ENCODE data around the gene FHOD3.

The FHOD3 gene

DNA sequence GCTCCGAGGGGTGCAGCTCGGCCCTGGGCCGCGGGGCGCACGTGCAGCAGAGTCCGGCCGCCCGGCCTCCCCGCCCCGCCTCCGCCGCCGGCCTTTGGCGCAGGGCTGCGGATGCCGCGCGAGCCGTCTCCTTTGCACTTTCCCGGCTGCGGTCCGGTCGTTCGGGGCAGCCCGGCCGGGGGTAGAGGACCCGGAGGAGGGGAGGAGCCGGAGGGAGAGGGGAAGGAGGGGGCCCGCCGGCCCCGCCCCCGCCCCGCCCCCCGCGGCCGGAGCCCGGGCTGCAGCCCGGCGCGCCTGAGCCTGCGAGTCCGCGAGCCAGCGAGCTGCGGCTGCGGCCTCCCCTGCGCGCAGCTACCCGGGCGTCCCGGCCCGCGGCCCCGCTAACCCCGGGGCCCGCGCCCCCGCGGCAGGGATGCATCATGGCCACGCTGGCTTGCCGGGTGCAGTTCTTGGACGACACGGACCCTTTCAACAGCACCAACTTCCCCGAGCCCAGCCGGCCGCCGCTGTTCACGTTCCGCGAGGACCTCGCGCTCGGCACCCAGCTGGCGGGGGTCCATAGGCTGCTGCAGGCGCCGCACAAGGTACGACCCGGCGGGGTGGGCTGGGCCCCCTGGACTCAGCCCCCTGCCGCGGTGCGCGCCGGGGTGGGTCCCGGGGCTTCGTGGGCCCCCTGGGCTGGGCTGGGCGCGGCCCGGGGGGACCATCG is at the start of gene FHOD3:
TSS of gene FHOD3 (plus strand) at position 297 of the 709 bp plus-strand sequence. CDS start at position 420, 123 bp downstream.
- Histone ChIP-seq H3K9ac (ENCODE audit: low read depth, low read length) (peak within 1 kb of the TSS; percentile 64; the same call in 1 of the 2 replicates), H3K27ac (ENCODE audit: low read depth, low read length) (peak within 1 kb of the TSS; percentile 61), H3K27me3 (ENCODE audit: control insufficient read depth, insufficient read depth, low read length) (peaks cover 57% of the 10 kb centered on the region), H3K4me1 (ENCODE audit: control insufficient read depth, insufficient read depth, low read length) (peaks cover 7% of the 10 kb centered on the region; the same call in 1 of the 2 replicates), H3K9me3 (ENCODE audit: control insufficient read depth, insufficient read depth, low read length) (no peaks in the 10 kb centered on the region), H3K4me3 (ENCODE audit: low read depth, low read length) (peak within 1 kb of the TSS; percentile 82), H3K36me3 (ENCODE audit: control insufficient read depth, insufficient read depth, low read length) (no peaks in the 10 kb centered on the region)

DNA sequence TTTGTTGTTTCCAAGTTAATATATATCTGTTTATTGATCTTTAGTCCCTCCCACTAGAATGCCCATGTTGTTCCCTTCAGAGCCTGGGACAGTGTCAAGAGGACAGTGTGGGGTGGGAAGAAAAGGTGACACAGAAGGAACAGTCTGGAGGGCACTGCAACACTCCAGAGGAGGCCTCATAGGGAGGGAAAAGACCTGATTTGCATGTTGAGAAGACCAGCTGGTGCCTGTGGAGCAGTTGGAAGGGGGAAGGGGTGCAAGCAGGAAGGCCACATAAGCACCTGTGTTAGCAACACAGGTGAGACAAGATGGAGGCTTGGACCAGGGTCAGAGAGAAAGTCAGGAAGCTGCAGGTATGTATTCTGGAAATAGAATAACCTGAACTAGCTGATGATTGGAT is 48.1 kb upstream of the FHOD3 start:
- Histone ChIP-seq H3K4me3 (ENCODE audit: low read depth, low read length) (no peak overlapping the region), H3K4me1 (ENCODE audit: control insufficient read depth, insufficient read depth, low read length) (no peaks in the 10 kb centered on the region), H3K27me3 (ENCODE audit: control insufficient read depth, insufficient read depth, low read length) (no peaks in the 10 kb centered on the region), H3K27ac (ENCODE audit: low read depth, low read length) (no peak overlapping the region), H3K9me3 (ENCODE audit: control insufficient read depth, insufficient read depth, low read length) (no peaks in the 10 kb centered on the region), H3K36me3 (ENCODE audit: control insufficient read depth, insufficient read depth, low read length) (no peaks in the 10 kb centered on the region), H3K9ac (ENCODE audit: low read depth, low read length) (no peak overlapping the region)

DNA sequence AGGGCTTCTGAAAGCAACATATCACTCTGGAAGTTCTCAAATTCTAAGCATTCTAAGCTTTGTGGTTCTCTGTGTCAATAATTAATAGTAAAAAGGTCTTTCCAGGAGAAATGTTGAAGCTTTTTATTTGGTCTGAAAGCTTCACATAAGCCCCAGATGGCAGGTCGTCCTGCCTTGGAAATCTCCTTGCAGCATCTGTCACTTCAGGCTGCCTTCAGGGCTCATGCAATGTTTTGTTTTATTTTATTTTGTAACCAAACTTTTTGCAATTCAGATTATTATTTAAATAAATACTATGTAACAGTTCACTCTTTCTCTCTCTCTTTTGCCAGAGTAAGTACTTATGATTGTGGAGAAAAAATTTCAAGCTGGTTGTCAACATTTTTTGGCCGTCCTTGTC is 46.7 kb upstream of the FHOD3 start:
- Histone ChIP-seq H3K9ac (ENCODE audit: low read depth, low read length) (no peak overlapping the region), H3K27me3 (ENCODE audit: control insufficient read depth, insufficient read depth, low read length) (no peaks in the 10 kb centered on the region), H3K4me3 (ENCODE audit: low read depth, low read length) (no peak overlapping the region), H3K27ac (ENCODE audit: low read depth, low read length) (no peak overlapping the region), H3K36me3 (ENCODE audit: control insufficient read depth, insufficient read depth, low read length) (no peaks in the 10 kb centered on the region), H3K4me1 (ENCODE audit: control insufficient read depth, insufficient read depth, low read length) (no peaks in the 10 kb centered on the region), H3K9me3 (ENCODE audit: control insufficient read depth, insufficient read depth, low read length) (no peaks in the 10 kb centered on the region)

DNA sequence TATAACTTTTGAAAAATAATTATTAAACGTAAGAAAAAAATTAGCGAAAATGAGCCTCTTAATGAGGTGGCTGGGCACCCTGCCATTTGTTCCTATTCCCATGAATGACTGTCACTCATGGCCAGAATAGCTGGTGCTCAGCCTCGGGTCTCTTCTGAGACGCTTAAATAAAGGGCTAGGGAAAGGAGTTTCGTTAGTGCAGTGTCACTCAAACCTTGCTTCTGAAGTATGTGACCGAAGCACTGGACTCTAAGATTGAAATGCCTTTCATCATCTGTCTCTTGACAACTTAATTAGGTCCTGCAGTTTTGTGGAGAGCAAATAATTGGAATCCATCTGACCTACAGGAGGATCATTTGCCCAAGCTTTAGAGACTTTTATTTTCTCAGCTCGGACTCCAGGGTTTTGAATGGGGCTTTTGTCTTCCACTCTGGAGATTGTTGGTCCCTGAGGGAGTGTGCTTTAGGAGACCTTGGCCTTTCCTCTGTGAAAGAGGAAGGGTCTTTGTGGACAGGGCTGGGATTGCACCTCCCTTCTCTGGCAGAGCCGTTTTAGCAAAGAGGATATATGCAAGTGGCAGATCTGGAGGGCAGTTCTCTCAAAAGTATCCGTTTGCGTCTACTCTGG is 42.3 kb upstream of the FHOD3 start:
- Histone ChIP-seq H3K36me3 (ENCODE audit: control insufficient read depth, insufficient read depth, low read length) (no peaks in the 10 kb centered on the region), H3K9me3 (ENCODE audit: control insufficient read depth, insufficient read depth, low read length) (no peaks in the 10 kb centered on the region), H3K4me3 (ENCODE audit: low read depth, low read length) (no peak overlapping the region), H3K27ac (ENCODE audit: low read depth, low read length) (no peak overlapping the region), H3K9ac (ENCODE audit: low read depth, low read length) (no peak overlapping the region), H3K27me3 (ENCODE audit: control insufficient read depth, insufficient read depth, low read length) (no peaks in the 10 kb centered on the region), H3K4me1 (ENCODE audit: control insufficient read depth, insufficient read depth, low read length) (no peaks in the 10 kb centered on the region)

DNA sequence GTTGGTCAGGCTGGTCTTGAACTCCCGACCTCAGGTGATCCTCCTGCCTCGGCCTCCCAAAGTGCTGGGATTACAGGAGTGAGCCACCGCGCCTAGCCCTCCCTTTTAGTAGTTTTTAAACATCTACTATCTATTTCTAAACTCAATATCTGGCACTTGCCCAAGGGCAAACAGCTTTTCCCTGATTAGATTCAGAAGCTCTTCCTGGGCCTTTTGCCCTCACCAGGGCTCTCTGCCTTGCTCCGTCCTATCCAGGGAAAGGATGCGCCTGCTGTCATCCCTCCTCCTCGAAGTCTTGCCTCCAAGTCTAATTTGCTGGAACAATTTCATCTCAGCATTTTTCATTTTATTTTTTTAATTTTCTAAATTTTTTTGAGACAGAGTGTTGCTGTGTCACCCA is 41.4 kb upstream of the FHOD3 start:
- no peaks in the 10 kb centered on the region for H3K9me3 ChIP-seq (ENCODE audit: control insufficient read depth, insufficient read depth, low read length)
- no peak overlapping the region for H3K9ac ChIP-seq (ENCODE audit: low read depth, low read length)
- no peak overlapping the region for H3K27ac ChIP-seq (ENCODE audit: low read depth, low read length)
- no peaks in the 10 kb centered on the region for H3K36me3 ChIP-seq (ENCODE audit: control insufficient read depth, insufficient read depth, low read length)
- H3K4me1 ChIP-seq (ENCODE audit: control insufficient read depth, insufficient read depth, low read length) = no peaks in the 10 kb centered on the region
- no peak overlapping the region for H3K4me3 ChIP-seq (ENCODE audit: low read depth, low read length)
- H3K27me3 ChIP-seq (ENCODE audit: control insufficient read depth, insufficient read depth, low read length) = no peaks in the 10 kb centered on the region

DNA sequence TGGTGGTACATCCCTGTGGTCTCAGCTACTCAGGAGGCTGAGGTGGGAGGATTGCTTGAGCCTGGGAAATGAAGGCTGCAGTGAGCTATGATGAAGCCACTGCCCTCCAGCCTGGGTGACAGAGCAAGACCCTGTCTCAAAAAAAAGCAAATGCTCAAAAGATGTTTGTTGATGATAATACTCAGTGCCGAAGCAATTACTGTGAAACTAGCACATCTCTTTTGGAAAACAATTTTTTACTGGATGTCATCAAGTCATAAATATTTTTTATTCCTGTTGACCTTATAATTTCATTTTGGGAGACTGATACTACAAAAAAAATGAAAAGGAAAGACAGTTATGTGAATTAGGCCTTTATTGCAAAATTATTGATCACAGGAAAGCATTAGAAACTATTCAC is 34.5 kb upstream of the FHOD3 start:
- no peaks in the 10 kb centered on the region; the same call in 1 of the 2 replicates for H3K4me1 ChIP-seq (ENCODE audit: control insufficient read depth, insufficient read depth, low read length)
- H3K4me3 ChIP-seq (ENCODE audit: low read depth, low read length) = no peak overlapping the region
- H3K27me3 ChIP-seq (ENCODE audit: control insufficient read depth, insufficient read depth, low read length) = no peaks in the 10 kb centered on the region
- H3K27ac ChIP-seq (ENCODE audit: low read depth, low read length) = no peak overlapping the region
- no peak overlapping the region for H3K9ac ChIP-seq (ENCODE audit: low read depth, low read length)
- H3K36me3 ChIP-seq (ENCODE audit: control insufficient read depth, insufficient read depth, low read length) = no peaks in the 10 kb centered on the region
- H3K9me3 ChIP-seq (ENCODE audit: control insufficient read depth, insufficient read depth, low read length) = no peaks in the 10 kb centered on the region

DNA sequence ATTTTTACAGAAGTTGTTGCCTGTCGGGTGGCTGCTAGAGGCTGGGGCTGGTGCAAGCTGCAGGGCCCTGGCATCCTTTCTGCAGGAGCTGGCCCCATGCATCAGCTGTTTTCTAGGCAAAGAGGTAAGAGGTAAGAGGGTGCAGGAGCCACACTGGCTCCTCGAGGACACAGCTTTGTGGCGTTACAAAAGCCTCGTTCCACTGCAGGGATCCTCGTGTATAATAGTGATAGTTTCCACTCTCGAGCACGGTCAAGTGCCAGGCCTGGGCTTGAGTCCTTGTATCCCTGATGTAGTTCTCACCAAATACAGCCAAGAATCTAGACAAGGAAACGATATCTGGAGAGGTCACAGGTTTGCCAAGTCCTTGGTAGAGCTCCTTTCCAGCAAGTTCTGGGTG is 33.2 kb upstream of the FHOD3 start:
- Histone ChIP-seq H3K4me1 (ENCODE audit: control insufficient read depth, insufficient read depth, low read length) (no peaks in the 10 kb centered on the region; the same call in 1 of the 2 replicates), H3K27ac (ENCODE audit: low read depth, low read length) (no peak overlapping the region), H3K27me3 (ENCODE audit: control insufficient read depth, insufficient read depth, low read length) (no peaks in the 10 kb centered on the region), H3K9me3 (ENCODE audit: control insufficient read depth, insufficient read depth, low read length) (no peaks in the 10 kb centered on the region), H3K9ac (ENCODE audit: low read depth, low read length) (no peak overlapping the region), H3K4me3 (ENCODE audit: low read depth, low read length) (no peak overlapping the region), H3K36me3 (ENCODE audit: control insufficient read depth, insufficient read depth, low read length) (no peaks in the 10 kb centered on the region)

DNA sequence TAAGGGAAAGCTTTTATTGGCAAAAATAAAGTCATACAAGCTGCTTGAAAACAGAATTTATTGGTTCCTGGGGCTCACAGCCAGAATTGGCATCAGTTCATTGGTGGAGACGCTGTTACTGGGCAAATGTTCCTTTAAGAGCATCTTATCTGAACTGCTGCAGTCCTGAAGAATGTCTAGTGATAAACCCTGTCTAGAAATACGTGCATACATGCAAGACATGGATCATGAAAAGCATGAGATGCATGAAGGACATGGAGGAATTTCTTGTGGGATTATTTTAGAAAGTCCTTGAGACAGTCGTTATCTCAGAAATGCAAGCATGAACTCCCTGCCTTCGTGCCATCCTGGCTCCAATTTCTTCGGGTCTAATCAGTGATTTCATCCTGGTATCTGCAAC is 32.5 kb upstream of the FHOD3 start:
- H3K9me3 ChIP-seq (ENCODE audit: control insufficient read depth, insufficient read depth, low read length) = no peaks in the 10 kb centered on the region
- no peak overlapping the region for H3K4me3 ChIP-seq (ENCODE audit: low read depth, low read length)
- H3K36me3 ChIP-seq (ENCODE audit: control insufficient read depth, insufficient read depth, low read length) = no peaks in the 10 kb centered on the region
- H3K27me3 ChIP-seq (ENCODE audit: control insufficient read depth, insufficient read depth, low read length) = no peaks in the 10 kb centered on the region
- H3K4me1 ChIP-seq (ENCODE audit: control insufficient read depth, insufficient read depth, low read length) = no peaks in the 10 kb centered on the region; the same call in 1 of the 2 replicates
- H3K9ac ChIP-seq (ENCODE audit: low read depth, low read length) = no peak overlapping the region
- H3K27ac ChIP-seq (ENCODE audit: low read depth, low read length) = no peak overlapping the region

DNA sequence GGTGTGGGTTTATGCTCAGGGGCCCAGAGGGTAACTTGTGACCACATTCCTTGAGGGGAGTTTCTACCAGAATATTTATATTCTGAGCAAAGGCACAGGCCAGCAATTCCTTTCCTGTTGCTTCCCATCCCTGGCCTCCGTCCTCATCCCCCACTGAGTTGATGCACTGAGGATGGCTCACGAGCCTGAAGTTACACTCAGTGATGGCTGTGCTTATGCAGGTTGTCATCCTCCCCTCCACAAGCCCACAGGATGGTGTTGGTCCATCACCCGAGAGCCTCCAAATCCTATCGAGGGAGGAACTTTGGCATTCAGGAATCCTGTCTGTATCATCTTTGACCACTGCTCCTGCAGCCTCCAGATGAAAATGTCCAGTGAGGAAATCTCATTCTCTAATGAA is 28.4 kb upstream of the FHOD3 start:
- H3K9ac ChIP-seq (ENCODE audit: low read depth, low read length) = no peak overlapping the region
- no peak overlapping the region for H3K4me3 ChIP-seq (ENCODE audit: low read depth, low read length)
- H3K9me3 ChIP-seq (ENCODE audit: control insufficient read depth, insufficient read depth, low read length) = no peaks in the 10 kb centered on the region
- no peaks in the 10 kb centered on the region for H3K36me3 ChIP-seq (ENCODE audit: control insufficient read depth, insufficient read depth, low read length)
- H3K4me1 ChIP-seq (ENCODE audit: control insufficient read depth, insufficient read depth, low read length) = no peaks in the 10 kb centered on the region; the same call in 1 of the 2 replicates
- H3K27me3 ChIP-seq (ENCODE audit: control insufficient read depth, insufficient read depth, low read length) = no peaks in the 10 kb centered on the region
- H3K27ac ChIP-seq (ENCODE audit: low read depth, low read length) = no peak overlapping the region

DNA sequence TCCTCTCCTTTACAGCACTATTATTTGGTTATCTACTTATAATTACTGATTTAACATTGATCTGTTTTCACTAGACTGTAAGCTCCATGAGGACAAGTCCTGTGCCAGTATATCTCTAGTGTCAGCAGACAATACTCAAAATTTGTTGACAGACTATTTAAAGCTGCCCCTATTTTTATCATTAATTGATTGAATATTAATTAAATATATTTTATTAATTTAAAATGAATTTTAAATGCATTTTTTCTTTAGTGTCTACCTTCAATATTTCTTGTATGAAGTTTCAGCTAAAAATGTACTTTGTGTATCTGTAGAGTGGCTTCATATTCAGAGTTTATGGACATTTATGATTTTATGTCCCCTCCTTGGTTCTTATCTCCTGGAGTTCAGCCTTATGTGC is 26.4 kb upstream of the FHOD3 start:
- Histone ChIP-seq H3K27me3 (ENCODE audit: control insufficient read depth, insufficient read depth, low read length) (no peaks in the 10 kb centered on the region), H3K36me3 (ENCODE audit: control insufficient read depth, insufficient read depth, low read length) (no peaks in the 10 kb centered on the region), H3K27ac (ENCODE audit: low read depth, low read length) (no peak overlapping the region), H3K4me3 (ENCODE audit: low read depth, low read length) (no peak overlapping the region), H3K4me1 (ENCODE audit: control insufficient read depth, insufficient read depth, low read length) (no peaks in the 10 kb centered on the region; the same call in 1 of the 2 replicates), H3K9me3 (ENCODE audit: control insufficient read depth, insufficient read depth, low read length) (no peaks in the 10 kb centered on the region), H3K9ac (ENCODE audit: low read depth, low read length) (no peak overlapping the region)

DNA sequence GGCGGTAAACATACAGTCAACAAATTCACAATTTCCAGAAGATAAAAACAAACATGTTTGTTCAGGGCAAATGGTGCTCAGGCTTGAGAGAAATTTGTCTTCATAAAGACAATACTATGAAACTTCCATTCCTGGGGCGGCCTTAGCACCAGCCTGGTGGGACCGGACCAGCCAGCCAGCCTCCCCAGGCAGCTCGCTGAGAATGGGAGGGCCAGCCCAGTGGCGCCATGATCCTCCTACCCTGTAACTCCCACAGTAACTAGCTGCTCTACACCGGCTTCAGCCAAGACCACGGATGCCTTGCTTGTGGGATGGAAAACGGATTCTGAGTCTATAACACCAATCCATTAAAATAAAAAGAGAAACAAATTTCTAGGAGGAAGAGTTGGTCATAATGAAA is 24.2 kb upstream of the FHOD3 start:
- no peak overlapping the region for H3K4me3 ChIP-seq (ENCODE audit: low read depth, low read length)
- H3K36me3 ChIP-seq (ENCODE audit: control insufficient read depth, insufficient read depth, low read length) = no peaks in the 10 kb centered on the region
- H3K9me3 ChIP-seq (ENCODE audit: control insufficient read depth, insufficient read depth, low read length) = no peaks in the 10 kb centered on the region
- no peaks in the 10 kb centered on the region for H3K4me1 ChIP-seq (ENCODE audit: control insufficient read depth, insufficient read depth, low read length)
- H3K9ac ChIP-seq (ENCODE audit: low read depth, low read length) = no peak overlapping the region
- no peak overlapping the region for H3K27ac ChIP-seq (ENCODE audit: low read depth, low read length)
- H3K27me3 ChIP-seq (ENCODE audit: control insufficient read depth, insufficient read depth, low read length) = no peaks in the 10 kb centered on the region
